GM18873 (cell line): ENCODE measurements around the gene WTAP.
"Not testable (repeated sequence)": the region's sequence is repeated elsewhere in the genome, so short reads cannot be mapped to it uniquely, and the experiment has no call there.

ENCODE experiments used
- ATAC-seq: cut with Tn5 transposase; IDR thresholded peaks from one replicate; pipeline ENCODE4 v1.9.1; 2021; ENCODE audit warnings: mild to moderate bottlenecking, moderate library complexity, moderate number of reproducible peaks; ENCODE audit not compliant: unreplicated experiment, low FRiP score

WTAP gene

GRCh38 chr6:159726918-159727716 is at the start of gene WTAP:
Gene WTAP, plus strand, starts transcription at chr6:159727506. Its CDS starts 8,760 bp downstream, at chr6:159736266.
- ATAC-seq, result peak; percentile 77

- ATAC-seq, result no peak
Observed at GRCh38 chr6:159677506-159678165, 49.7 kb upstream of the WTAP start.

DNA sequence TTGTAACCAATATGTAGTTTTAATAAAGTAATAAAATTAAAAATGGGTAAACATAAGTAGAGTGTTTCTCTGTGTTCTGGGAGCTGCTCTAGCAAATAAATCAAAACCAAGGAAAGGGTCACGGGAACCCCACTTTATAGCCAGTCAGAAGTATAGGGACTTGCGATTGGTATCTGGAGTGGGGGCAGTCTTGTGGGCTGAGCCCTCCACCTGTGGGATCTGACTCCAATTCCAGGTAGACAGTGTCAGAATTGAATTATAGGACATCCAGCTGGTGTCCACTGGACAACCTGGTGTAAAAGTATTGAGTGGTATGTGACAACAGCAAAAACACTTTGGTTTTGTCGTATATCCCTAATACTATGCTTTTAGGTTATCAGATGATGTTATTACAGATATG is 48.7 kb upstream of the WTAP start:
- ATAC-seq, result no peak

- no peak for ATAC-seq
Observed at GRCh38 chr6:159679091-159680077, 47.9 kb upstream of the WTAP start.

GRCh38 chr6:159680104-159680503 is 47.2 kb upstream of the WTAP start:
- ATAC-seq, result no peak

GRCh38 chr6:159681191-159681880 is 46.0 kb upstream of the WTAP start:
- ATAC-seq, result no peak

GRCh38 chr6:159682295-159682694 is 45.0 kb upstream of the WTAP start:
- ATAC-seq, result no peak

- ATAC-seq, result no peak
Observed at GRCh38 chr6:159682810-159683209, 44.5 kb upstream of the WTAP start.

DNA sequence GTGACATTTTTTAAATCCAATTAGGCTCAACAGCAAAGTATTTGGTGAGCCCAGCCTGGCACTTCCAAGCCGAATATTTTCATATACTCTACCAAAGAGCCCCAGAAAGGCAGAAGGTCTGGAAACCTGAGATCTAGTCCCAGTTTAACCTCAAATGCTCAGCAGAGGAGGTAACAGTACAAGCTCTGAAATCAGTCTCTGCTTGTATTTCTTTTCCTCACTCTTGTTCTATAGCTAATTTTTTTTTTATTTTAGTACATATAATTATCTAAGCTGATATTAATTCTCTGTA is 43.3 kb upstream of the WTAP start:
- no peak for ATAC-seq

DNA sequence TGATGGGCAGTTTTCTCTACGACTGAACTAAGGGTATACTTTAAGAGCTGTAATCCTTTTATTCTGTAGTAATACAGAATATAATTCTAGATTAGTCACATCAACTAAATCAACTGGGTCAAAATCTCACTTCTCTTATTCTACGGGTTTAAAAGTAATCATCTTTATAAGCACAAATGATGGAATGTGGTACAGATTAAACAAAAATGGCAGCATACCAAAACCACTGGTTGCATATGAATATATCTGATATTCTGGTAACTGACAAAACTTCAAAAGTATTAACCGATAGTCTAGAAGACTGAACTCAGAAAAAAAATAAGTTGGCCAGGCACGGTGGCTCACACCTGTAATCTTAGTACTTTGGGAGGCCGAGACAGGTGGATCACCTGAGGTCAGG is 41.3 kb upstream of the WTAP start:
- ATAC-seq, result no peak

GRCh38 chr6:159686703-159687102 is 40.6 kb upstream of the WTAP start:
- no peak for ATAC-seq

GRCh38 chr6:159687341-159687740 is 40.0 kb upstream of the WTAP start:
- ATAC-seq, result no peak

DNA sequence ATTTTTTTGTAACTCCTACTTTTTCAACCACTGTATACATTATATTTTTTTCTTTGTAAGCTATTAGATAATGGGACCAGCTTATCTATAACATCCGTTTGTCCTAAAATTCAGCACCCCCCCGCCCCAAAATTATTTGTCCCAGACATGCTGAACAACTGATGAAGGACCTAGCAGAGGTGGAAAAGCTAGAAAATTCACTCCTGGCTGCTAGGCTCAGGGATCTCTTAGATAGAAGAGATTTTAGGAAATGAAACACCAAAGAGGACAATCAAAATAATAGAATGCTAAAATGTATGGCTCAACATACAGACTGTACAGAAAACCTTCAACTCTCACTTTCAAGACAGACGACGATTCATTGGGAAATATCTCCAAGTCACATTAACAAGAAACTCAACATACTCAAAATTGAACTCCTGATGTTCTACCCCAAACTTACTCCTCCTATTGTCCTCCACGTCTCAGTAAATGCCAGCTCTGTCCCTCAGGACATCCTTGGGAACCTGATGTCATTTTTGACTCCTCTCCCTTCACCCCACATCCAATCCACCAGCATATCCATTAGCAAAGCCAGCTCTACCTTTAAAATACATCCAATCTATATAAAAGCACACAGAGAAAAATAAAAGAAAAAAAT is 38.9 kb upstream of the WTAP start:
- no peak for ATAC-seq

DNA sequence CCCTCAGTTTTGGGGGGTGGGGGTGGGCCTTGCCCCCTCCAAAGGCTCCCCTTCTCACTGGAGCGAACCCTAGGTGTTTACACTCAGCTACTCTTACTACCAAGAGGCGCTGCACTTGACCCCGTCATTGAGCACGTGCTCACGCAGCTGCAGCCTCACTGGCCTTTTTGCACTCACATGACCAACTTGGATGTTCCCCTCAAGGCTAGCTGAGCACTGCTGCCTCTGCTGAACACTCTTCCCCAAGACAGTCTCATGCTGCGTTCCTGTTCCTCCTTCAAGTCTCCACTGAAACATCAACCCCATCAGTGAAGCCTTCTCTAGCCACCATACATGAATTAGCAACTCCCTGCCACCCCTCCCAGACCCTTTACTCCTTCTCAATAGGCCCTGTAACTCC is 38.3 kb upstream of the WTAP start:
- ATAC-seq, result no peak

DNA sequence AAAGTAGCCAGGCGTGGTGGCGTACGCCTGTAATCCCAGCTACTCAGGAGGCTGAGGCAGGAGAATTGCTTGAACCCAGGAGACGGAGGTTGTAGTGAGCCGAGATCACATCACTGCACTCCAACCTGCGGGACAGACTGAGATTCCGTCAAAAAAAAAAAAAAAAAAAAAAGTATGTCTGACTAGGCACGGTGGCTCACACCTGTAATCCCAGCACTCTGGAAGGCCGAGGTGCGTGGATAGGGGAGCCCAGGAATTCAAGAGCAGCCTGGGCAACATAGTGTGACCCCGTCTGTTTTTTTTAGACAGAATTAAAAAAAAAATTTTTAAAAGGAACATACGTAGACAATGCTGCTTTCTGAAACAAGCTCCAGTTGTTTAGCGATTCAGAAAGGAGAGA is 37.2 kb upstream of the WTAP start:
- ATAC-seq, result not testable (repeated sequence)

GRCh38 chr6:159691133-159691962 is 36.0 kb upstream of the WTAP start:
- no peak for ATAC-seq

DNA sequence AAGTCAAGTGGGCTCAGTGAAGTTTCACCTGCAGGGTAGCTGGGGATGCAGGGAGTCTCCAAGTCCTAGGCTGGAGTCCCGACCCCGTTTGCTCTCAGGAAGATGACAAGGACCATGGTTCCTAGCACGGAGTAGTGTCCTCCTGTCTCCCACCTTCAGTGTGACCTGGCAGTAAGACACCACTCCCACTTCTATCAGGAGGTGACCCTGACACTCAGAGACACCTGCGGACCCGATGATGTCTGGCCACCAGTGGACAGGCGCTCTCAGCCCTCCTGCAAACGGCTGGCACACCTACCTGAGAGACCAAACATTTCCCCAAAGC is 35.4 kb upstream of the WTAP start:
- no peak for ATAC-seq

DNA sequence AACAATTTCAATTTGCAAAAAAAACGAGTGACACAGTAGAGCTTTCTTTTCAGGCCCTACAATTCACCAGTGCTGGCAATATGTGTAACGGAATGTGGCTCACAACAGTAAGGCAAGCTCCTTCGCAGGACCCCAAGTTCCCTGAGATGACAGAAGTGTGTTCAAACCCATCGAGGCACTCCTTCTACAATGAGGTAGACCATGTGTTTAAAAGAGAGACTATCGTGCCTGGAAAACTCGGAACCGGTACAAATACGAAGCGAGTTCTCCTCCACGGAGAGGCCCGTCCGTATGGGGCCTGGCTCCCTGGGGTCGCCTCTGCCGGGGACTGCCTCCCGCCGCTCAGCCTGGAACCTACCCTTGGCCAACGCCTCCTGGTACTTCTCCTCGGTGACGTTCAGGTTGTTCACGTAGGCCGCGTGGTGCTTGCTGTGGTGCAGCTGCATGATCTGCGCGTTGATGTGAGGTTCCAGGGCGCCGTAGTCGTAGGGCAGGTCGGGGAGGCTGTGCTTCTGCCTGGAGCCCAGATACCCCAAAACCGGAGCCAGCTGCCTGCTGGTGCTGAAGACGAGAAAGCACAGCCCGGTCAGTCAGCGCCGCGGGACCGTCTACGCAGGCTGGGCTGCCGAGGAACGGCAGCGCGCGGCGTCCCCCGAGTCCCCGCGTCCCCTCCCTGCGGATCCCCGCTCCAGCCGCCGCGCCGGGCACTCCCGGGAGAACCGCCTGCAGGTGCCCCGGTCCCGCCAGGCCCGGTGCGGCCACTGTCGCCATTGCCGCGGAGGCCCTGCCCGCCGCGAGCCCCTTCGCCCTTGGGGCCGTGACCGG is 34.8 kb upstream of the WTAP start:
- peak; percentile 23 for ATAC-seq
